Measurements from ENCODE around the gene PRR19.

DNA sequence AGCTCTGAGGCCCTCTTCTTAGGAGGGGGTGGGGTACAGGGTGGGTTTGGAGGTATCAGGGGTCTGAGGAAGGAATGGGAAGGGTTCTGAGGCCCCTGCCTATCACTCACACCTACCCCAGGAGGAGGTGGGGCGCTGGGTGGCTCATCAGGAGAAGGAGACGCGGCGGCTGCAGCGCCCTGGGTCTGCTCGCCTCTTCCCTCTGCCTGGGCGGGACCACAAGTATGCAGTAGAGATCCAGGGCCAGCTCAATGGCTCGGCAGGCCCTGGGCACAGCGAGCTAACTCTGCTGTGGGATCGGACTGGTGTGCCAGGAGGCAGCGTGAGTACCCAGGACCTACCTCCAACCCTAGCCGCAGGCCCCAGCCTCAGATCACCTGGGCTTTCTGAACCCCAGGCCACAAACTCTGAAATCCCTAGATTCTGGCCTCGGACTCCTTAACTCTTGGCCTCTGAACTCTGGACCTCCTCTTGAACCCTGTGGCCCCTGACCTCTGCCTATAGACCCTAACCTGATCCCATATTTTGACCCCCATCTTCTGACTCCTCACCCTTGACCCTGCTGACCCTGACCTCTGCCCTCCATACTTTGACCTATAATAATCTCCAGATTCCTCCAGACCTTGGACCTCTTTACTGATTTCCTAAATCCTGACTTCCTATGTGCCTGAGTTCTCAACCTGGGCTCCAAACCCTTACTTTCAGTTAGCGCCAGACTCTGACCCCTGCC is 47.6 kb downstream of the PRR19 start:
- no peak for TF ChIP-seq CTCF (IDR thresholded peaks at IDR 0.05)
- no peak for TF ChIP-seq POLR2A (IDR thresholded peaks at IDR 0.05)
